HCT116 (cell line): Measurements from ENCODE around the gene CNN1. TPM values are rescaled to one million over a fixed set of nuclear protein-coding genes. Genes with fewer than 3 reads are reported as not detected.

Experiments used
- ATAC-seq: fragments of 200-7000 bp; cut with Tn5 transposase; 2 replicates; pipeline ENCODE4 v1.9.1; 2020; ENCODE audit warnings: mild to moderate bottlenecking, moderate library complexity
- BruUV-seq: library from RNA; stranded (reverse); fragments of 400-500 nt; replicated peaks from 2 replicates; lab custom pipeline; 2021; lab: Mats Ljungman, UMichigan
- CTCF ChIA-PET: fragments of 300-600 bp; sonication (Branson Sonifier 250); formaldehyde crosslinking; loops from one replicate; lab custom pipeline; 2021; ENCODE audit warnings: antibody characterized with exemption; lab: Charles Lee
- POLR2A ChIA-PET: fragments of 300-600, 350-600 bp; sonication (Branson Sonifier 250); formaldehyde crosslinking; loops from one replicate; lab custom pipeline; 2021; ENCODE audit warnings: antibody characterized with exemption; lab: Charles Lee
- RAD21 ChIA-PET, 2 experiments: fragments of 300-600 bp; sonication (Branson Sonifier 250); formaldehyde crosslinking; loops; one replicate each; lab custom pipeline; 2023; ENCODE audit warnings: low total read pairs in 2 of 2; ENCODE audit not compliant: uncharacterized antibody in 2 of 2, unreplicated experiment in 2 of 2, low non-redundant PET in 1 of 2; lab: Charles Lee
- DNase-seq: peaks from one replicate; pipeline ENCODE4 v3.0.0-alpha.2; 2010; ENCODE audit warnings: low read depth, low spot score
- H2AFZ ChIP-seq: fragments of 200-600 bp; shearing (Covaris generic), sonication (generic); 2 replicates; pipeline ENCODE4 v1.6.1; 2017; ENCODE audit warnings: low read depth, mixed run types, mixed read lengths, antibody characterized with exemption, low read length; ENCODE audit not compliant: poor library complexity, severe bottlenecking
- H3K27ac ChIP-seq: 2 replicates; pipeline ENCODE4 v1.5.1; 2012; ENCODE audit warnings: low read depth, low read length
- H3K27me3 ChIP-seq: fragments of 200-600 bp; sonication (generic); 2 replicates; pipeline ENCODE4 v1.6.1; 2016; ENCODE audit warnings: mixed run types, low read length, mixed read lengths; ENCODE audit not compliant: insufficient read depth
- H3K36me3 ChIP-seq, 2 experiments: fragments of 200-500 bp in 1 of 2; fragments of 200-600 bp in 1 of 2; sonication (Bioruptor generic) in 1 of 2; sonication (generic) in 1 of 2; 2 replicates each; pipeline versions ENCODE4 v1.5.1 to v1.6.1; 2014 to 2016; ENCODE audit warnings: low read length in 2 of 2, inconsistent platforms in 1 of 2, mixed read lengths in 1 of 2, mixed run types in 1 of 2; ENCODE audit not compliant: insufficient read depth in 2 of 2, control insufficient read depth in 1 of 2
- H3K4me1 ChIP-seq, 2 experiments: fragments of 200-600 bp in 1 of 2; sonication (generic) in 1 of 2; 2 replicates each; pipeline versions ENCODE4 v1.5.1 to v1.6.1; 2012 to 2017; ENCODE audit warnings: low read length in 2 of 2, inconsistent platforms in 1 of 2, mild to moderate bottlenecking in 1 of 2, mixed read lengths in 1 of 2, mixed run types in 1 of 2, moderate library complexity in 1 of 2; ENCODE audit not compliant: insufficient read depth in 2 of 2, control insufficient read depth in 1 of 2
- H3K4me2 ChIP-seq: fragments of 200-600 bp; sonication (generic); 2 replicates; pipeline ENCODE4 v1.6.1; 2017; ENCODE audit warnings: mixed run types, low read length, mixed read lengths
- H3K4me3 ChIP-seq, 2 experiments: fragments of 200-600 bp in 1 of 2; sonication (generic) in 1 of 2; replicated peaks in 1 of 2; 2 replicates each; pipeline ENCODE4 v1.5.1; 2011 to 2016; ENCODE audit warnings: low read length in 2 of 2, control low read depth in 1 of 2, low read depth in 1 of 2, mild to moderate bottlenecking in 1 of 2, mixed read lengths in 1 of 2, mixed run types in 1 of 2
- H3K79me2 ChIP-seq: fragments of 200-600 bp; sonication (generic); 2 replicates; pipeline ENCODE4 v1.6.1; 2017; ENCODE audit warnings: mild to moderate bottlenecking, mixed run types, low read length, moderate library complexity, mixed read lengths; ENCODE audit not compliant: insufficient read depth
- H3K9ac ChIP-seq: fragments of 200-600 bp; sonication (generic); 2 replicates; pipeline ENCODE4 v1.6.1; 2016; ENCODE audit warnings: low read length, mixed read lengths
- H3K9me2 ChIP-seq: fragments of 200-600 bp; sonication (generic), shearing (Covaris generic); 2 replicates; pipeline ENCODE4 v1.6.1; 2017; ENCODE audit warnings: mixed run types, mild to moderate bottlenecking, moderate library complexity; ENCODE audit not compliant: insufficient read depth
- H3K9me3 ChIP-seq, 2 experiments: fragments of 200-500 bp in 1 of 2; fragments of 200-600 bp in 1 of 2; sonication (Bioruptor generic) in 1 of 2; sonication (generic) in 1 of 2; 2 replicates each; pipeline ENCODE4 v1.6.1; 2014 to 2017; ENCODE audit warnings: low read length in 2 of 2, mixed read lengths in 2 of 2, inconsistent platforms in 1 of 2, low read depth in 1 of 2, mild to moderate bottlenecking in 1 of 2, mixed run types in 1 of 2, moderate library complexity in 1 of 2; ENCODE audit not compliant: control insufficient read depth in 1 of 2, insufficient read depth in 1 of 2
- H4K20me1 ChIP-seq: fragments of 200-600 bp; sonication (generic), shearing (Covaris generic); 2 replicates; pipeline ENCODE4 v1.6.1; 2017; ENCODE audit warnings: mixed run types, mild to moderate bottlenecking, moderate library complexity; ENCODE audit not compliant: insufficient read depth
- CBX3 ChIP-seq: IDR thresholded peaks from 2 replicates; pipeline ENCODE4 v1.6.1; 2012; ENCODE audit warnings: low read depth
- EZH2phosphoT487 ChIP-seq: fragments of 200-600 bp; IDR thresholded peaks from 2 replicates; pipeline ENCODE4 v1.6.1; 2018; ENCODE audit warnings: antibody characterized with exemption, borderline replicate concordance
- MAX ChIP-seq: IDR thresholded peaks from 2 replicates; pipeline ENCODE4 v1.6.1; 2012
- REST ChIP-seq: IDR thresholded peaks from 2 replicates; pipeline ENCODE4 v1.6.1; 2012; ENCODE audit warnings: low read depth
- TCF7L2 ChIP-seq: IDR thresholded peaks from 2 replicates; pipeline ENCODE4 v1.7.0; 2011; ENCODE audit warnings: borderline replicate concordance, inconsistent platforms; ENCODE audit not compliant: insufficient read depth, insufficient read length; ENCODE audit errors: extremely low read depth
- YY1 ChIP-seq: IDR thresholded peaks from 2 replicates; pipeline ENCODE4 v1.6.1; 2011; ENCODE audit warnings: low read length, low read depth, moderate library complexity, mild to moderate bottlenecking; ENCODE audit not compliant: insufficient replicate concordance; ENCODE audit errors: extremely low read depth
- ZFX ChIP-seq: fragments of 450-650 bp; IDR thresholded peaks from 2 replicates; pipeline ENCODE4 v1.6.1; 2017
- intact Hi-C: fragments of 100-400 bp; cut with micrococcal nuclease; formaldehyde crosslinking; loops from 2 replicates; pipeline ENCODE4 v1.10.0; 2022
- total RNA-seq: library from RNA; stranded (reverse); gene quantifications from one replicate; pipeline ENCODE4 v1.2.1, GENCODE V29; 2021; ENCODE audit not compliant: unreplicated experiment
- TF ChIP-seq, protein P1 (sequence below), 3 experiments: fragments of 200-600 bp in 1 of 3; sonication (generic) in 1 of 3; IDR thresholded peaks in 2 of 3; conservative IDR thresholded peaks in 1 of 3; 2 replicates each; pipeline ENCODE4 v1.5.1; 2012 to 2017; ENCODE audit warnings: low read depth in 2 of 3, low read length in 2 of 3, antibody characterized with exemption in 1 of 3, borderline replicate concordance in 1 of 3, control low read depth in 1 of 3, mild to moderate bottlenecking in 1 of 3, mixed read lengths in 1 of 3, mixed run types in 1 of 3, moderate library complexity in 1 of 3; ENCODE audit not compliant: insufficient read depth in 1 of 3
- TF ChIP-seq, protein P2 (sequence below): IDR thresholded peaks from 2 replicates; pipeline ENCODE4 v1.6.1; 2011; ENCODE audit warnings: mild to moderate bottlenecking, low read length, moderate library complexity; ENCODE audit not compliant: insufficient replicate concordance; ENCODE audit errors: extremely low read depth

CNN1 gene
- total RNA-seq, 1 experiment from 2014 or later = 0.64 TPM

DNA sequence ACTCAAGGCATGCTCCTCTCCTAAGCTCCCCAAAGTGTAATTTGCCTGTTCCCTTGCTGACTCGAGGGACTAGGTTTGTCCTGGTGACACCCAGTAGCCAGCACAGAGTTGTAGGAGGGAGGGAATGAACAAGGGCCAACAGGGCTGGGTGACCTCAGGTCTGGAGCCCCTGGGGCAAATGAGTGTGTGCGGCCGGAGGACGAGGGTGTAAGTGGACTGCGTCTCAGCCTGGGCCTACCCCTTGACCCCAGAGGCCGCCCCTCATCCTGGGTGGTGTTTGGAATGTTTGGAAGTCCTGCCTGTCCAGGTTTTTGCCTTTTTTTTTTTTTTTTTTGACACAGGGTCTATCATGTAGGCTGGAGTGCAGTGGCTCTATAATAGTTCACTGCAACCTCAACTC lies 31.7 kb upstream of the CNN1 start:
- CTCF ChIA-PET = no interaction called here
- BruUV-seq = no TSS peak
- intact Hi-C loops = no loop called here
- ATAC-seq (no peak), DNase-seq (no peak)
- H3K9ac ChIP-seq = no peak overlapping the region
- no peak overlapping the region for H2AFZ ChIP-seq
- no peaks in the 10 kb centered on the region for H3K27me3 ChIP-seq
- peaks cover 6% of the 10 kb centered on the region; the same call in 1 of the 2 replicates for H3K79me2 ChIP-seq
- no peak overlapping the region for H3K4me2 ChIP-seq
- H3K9me3 ChIP-seq = no peaks in the 10 kb centered on the region
- no peaks in the 10 kb centered on the region for H3K9me2 ChIP-seq
- H3K27ac ChIP-seq = 0 out of 2 replicates have a peak overlapping the region, but pooled peaks have one; percentile 3
- POLR2A ChIA-PET = no interaction called here
- H4K20me1 ChIP-seq = no peaks in the 10 kb centered on the region
- H3K36me3 ChIP-seq = no peaks in the 10 kb centered on the region; a peak in 1 of 4 replicates
- no peak overlapping the region for H3K4me3 ChIP-seq
- TF ChIP-seq, protein P1, sequence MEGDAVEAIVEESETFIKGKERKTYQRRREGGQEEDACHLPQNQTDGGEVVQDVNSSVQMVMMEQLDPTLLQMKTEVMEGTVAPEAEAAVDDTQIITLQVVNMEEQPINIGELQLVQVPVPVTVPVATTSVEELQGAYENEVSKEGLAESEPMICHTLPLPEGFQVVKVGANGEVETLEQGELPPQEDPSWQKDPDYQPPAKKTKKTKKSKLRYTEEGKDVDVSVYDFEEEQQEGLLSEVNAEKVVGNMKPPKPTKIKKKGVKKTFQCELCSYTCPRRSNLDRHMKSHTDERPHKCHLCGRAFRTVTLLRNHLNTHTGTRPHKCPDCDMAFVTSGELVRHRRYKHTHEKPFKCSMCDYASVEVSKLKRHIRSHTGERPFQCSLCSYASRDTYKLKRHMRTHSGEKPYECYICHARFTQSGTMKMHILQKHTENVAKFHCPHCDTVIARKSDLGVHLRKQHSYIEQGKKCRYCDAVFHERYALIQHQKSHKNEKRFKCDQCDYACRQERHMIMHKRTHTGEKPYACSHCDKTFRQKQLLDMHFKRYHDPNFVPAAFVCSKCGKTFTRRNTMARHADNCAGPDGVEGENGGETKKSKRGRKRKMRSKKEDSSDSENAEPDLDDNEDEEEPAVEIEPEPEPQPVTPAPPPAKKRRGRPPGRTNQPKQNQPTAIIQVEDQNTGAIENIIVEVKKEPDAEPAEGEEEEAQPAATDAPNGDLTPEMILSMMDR (IDR thresholded peaks at IDR 0.05 in 2 of 3, conservative IDR thresholded peaks at IDR 0.05 in 1 of 3; ENCODE audit: borderline replicate concordance in 1 of 3, insufficient read depth in 1 of 3, low read depth in 2 of 3, low read length in 2 of 3) = no peak
- no peak for TF ChIP-seq EZH2phosphoT487
- TF ChIP-seq CBX3 = no peak
- TF ChIP-seq TCF7L2 = no peak
- no peak for TF ChIP-seq ZFX
- TF ChIP-seq, protein P2, sequence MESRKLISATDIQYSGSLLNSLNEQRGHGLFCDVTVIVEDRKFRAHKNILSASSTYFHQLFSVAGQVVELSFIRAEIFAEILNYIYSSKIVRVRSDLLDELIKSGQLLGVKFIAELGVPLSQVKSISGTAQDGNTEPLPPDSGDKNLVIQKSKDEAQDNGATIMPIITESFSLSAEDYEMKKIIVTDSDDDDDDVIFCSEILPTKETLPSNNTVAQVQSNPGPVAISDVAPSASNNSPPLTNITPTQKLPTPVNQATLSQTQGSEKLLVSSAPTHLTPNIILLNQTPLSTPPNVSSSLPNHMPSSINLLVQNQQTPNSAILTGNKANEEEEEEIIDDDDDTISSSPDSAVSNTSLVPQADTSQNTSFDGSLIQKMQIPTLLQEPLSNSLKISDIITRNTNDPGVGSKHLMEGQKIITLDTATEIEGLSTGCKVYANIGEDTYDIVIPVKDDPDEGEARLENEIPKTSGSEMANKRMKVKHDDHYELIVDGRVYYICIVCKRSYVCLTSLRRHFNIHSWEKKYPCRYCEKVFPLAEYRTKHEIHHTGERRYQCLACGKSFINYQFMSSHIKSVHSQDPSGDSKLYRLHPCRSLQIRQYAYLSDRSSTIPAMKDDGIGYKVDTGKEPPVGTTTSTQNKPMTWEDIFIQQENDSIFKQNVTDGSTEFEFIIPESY = no peak
- no peak for TF ChIP-seq YY1
- no peak for TF ChIP-seq REST
- TF ChIP-seq MAX = no peak
- RAD21 ChIA-PET = interaction anchor here in 1 of 2 experiments (0.7 kb wide), 1 partner anchor 24 kb away, joined by 5 read pairs; no protein-coding TSS in a partner anchor
- peaks cover 0 to 13% of the 10 kb centered on the region in 2 experiments; a peak in 2 of 4 replicates for H3K4me1 ChIP-seq
